Activated CD4-positive, CD25-positive, alpha-beta regulatory T cell (primary cell): ENCODE results near the gene CCDC184.
"Not testable (repeated sequence)": the region's sequence is repeated elsewhere in the genome, so short reads cannot be mapped to it uniquely, and the experiment has no call there.

ENCODE experiments used
- DNase-seq, 4 experiments: peaks; one replicate each; lab custom pipeline; 2025; lab: John Stamatoyannopoulos, UW

CCDC184 gene

DNA sequence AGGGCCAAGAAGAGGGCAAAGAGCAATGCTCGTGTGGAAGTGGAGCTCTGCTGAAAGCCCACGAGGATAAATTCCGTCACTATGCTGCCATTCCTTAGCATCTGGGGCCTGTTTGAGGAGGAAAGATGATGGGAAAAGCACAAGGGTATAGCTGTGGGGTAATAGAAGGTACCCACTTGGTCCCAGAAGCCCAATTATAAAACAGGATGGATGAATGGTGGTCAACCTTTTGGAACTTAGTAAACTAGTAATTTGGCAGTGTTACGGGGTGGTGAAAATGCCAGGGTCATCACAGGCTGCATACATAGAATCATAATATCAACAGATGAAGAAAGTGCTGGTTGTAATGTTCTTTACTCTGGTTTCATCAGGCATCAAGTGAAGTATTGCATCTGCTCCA lies 19.7 kb downstream of the CCDC184 start, which contains the start of gene OR10AD1:
Gene OR10AD1 (minus strand): TSS at position 101 of the 400 bp plus-strand sequence. CDS start 0 bp downstream, at position 101.
- DNase-seq: no peak

DNA sequence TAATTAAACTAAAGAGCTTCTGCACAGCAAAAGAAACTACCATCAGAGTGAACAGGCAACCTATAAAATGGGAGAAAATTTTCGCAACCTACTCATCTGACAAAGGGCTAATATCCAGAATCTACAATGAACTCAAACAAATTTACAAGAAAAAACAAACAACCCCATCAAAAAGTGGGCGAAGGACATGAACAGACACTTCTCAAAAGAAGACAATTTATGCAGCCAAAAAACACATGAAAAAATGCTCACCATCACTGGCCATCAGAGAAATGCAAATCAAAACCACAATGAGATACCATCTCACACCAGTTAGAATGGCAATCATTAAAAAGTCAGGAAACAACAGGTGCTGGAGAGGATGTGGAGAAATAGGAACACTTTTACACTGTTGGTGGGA lies 26.1 kb downstream of the CCDC184 start:
- DNase-seq: not testable (repeated sequence)

DNA sequence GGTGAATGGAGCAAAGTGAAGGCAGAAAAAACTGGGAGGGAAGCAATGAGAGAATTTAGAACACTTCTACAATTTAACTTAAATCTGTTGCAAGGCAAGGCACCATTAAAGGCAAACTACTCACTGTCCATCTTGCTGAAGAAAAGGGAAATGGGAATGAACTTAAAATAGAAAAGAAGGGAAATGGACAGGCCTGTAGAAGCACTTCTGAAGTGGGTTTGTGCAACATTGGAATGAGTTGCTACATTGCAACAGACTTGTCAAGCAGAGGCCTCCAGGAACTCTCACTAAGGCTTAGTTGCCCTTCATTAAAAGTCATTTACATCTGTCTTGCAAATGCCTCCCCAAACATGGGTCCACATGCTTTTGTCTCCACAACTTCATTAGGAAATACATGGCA lies 33.3 kb downstream of the CCDC184 start:
- no peak for DNase-seq

DNA sequence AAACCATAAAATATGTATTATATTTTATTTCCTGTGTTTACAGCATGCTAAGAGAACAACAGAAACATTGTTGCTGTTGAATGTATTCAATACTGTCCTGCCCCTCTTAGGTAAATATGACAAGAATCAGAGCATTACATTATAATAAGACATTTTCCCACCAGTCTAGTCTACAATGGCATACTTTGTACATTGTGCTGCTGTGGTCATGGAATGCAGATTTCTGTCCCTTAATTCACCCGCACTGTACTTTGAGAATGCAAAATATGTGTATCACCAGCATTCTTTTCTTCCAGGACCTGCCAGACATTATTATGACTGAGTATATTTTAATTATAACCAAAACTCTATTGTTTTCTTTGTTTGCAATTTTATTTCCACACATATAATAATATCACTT lies 36.2 kb downstream of the CCDC184 start:
- DNase-seq: no peak

DNA sequence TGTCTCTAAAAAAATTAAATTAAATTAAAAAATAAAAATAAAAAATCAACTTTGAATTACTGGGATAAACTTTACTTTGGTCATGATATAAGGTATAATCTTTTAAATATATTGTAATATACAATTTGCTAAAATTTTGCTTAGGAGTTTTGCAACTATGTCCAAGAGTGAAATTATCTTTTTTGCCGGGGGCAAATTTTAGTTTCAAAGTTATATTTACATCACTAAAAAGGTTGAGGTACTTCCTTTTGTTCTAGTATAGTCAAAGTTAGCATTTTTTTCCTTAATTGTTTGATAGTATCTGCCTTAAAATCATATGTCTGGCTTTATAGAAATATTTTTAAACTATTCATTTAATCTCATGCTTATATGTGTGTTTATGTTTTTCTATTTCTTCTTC lies 37.3 kb downstream of the CCDC184 start:
- no peak for DNase-seq

DNA sequence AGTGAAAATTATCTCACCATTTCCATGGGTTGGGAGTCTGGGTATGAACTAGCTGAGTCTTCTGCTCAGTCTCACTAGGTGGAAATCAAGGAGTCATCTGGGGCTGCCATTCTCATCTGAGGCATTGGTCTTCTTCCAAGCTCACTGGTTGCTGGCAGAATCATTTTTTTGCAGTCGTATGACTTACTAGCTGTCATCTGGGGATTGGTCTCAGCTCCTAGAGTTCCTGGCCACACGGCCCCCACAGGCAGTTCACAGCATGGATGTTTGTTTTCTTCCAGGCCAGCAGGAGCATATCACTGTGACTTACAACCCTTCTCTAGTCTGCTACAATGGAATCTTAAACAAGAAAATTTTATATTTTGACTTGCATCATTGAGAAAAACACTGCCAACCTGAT lies 38.2 kb downstream of the CCDC184 start:
- no peak for DNase-seq

DNA sequence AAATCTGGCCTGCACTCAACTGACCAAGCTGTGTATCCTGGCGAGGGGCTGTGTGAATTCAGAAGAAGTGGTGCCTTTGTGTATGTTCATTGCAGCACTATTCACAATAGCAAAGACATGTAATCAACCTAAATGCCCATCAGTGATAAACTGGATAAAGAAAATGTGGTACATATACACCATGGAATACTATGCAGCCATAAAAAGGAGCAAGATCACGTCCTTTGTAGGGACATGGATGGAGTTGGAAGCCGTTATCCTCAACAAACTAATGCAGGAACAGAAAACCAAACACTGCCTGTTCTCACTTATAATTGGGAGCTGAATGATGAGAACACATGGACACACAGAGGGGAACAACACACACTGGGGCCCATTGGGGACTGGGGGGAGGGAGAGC lies 41.1 kb downstream of the CCDC184 start:
- DNase-seq: not testable (repeated sequence)

DNA sequence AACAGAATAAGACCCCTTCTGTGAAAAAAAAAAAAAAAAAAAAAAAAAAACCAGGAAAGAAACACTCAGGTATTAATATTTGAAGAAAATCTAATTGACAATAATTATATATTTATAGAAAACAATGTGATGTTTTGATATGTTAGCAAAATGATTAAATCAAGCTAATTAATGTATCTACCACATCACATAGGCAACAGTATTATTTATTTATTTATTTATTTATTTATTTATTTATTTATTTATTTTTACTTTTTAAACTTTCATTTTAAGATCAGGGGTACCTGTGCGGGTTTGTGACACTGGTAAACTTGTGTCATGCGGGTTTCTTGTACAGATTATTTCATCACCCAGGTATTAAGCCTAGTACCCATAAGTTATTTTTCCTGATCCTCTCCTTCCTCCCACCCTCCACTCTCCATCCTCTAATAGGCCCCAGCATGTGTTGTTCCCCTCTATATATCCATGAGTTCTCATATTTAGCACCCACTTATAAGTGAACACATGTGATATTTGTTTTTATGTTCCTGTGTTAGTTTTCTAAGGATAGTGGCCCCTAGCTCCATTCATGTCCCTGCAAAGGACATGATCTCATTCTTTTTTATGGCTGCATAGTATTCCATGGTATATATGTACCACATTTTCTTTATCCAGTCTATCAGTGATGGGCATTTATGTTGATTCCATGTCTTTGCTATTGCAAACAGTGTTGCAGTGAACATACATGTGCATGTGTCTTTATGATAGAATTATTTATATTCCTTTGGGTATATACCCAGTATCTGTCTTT lies 47.9 kb downstream of the CCDC184 start:
- DNase-seq: not testable (repeated sequence)
